Measurements from ENCODE around the gene KDM2A.

GRCh38 chr11:67254798-67255197 is 135.7 kb downstream of the KDM2A start:
- TF ChIP-seq CTCF (conservative IDR thresholded peaks at IDR 0.05 in 1 of 2, IDR thresholded peaks at IDR 0.05 in 1 of 2; ENCODE audit: extremely low read depth in 1 of 2, insufficient read depth in 1 of 2, low read depth in 1 of 2, low read length in 2 of 2) (no peak), EZH2 (IDR thresholded peaks at IDR 0.05; ENCODE audit: borderline replicate concordance, low read length) (no peak)
